GM12865 (cell line): ENCODE results near the gene LARGE2.
A peak's percentile ranks its signal among the peaks of the same experiment; 100 is the strongest.

Experiments used
- DNase-seq: peaks from one replicate; pipeline ENCODE4 v3.0.0; 2010; ENCODE audit warnings: low read depth
- H3K4me3 ChIP-seq: 2 replicates; pipeline ENCODE4 v1.5.1; 2011; ENCODE audit warnings: mild to moderate bottlenecking, low read depth, low read length, control low read depth
- TF ChIP-seq, protein P1 (sequence below): IDR thresholded peaks from 2 replicates; pipeline ENCODE4 v1.5.1; 2011; ENCODE audit warnings: low read length, control low read depth, low read depth, inconsistent platforms; ENCODE audit not compliant: insufficient read depth; ENCODE audit errors: missing control alignments

LARGE2 gene

DNA sequence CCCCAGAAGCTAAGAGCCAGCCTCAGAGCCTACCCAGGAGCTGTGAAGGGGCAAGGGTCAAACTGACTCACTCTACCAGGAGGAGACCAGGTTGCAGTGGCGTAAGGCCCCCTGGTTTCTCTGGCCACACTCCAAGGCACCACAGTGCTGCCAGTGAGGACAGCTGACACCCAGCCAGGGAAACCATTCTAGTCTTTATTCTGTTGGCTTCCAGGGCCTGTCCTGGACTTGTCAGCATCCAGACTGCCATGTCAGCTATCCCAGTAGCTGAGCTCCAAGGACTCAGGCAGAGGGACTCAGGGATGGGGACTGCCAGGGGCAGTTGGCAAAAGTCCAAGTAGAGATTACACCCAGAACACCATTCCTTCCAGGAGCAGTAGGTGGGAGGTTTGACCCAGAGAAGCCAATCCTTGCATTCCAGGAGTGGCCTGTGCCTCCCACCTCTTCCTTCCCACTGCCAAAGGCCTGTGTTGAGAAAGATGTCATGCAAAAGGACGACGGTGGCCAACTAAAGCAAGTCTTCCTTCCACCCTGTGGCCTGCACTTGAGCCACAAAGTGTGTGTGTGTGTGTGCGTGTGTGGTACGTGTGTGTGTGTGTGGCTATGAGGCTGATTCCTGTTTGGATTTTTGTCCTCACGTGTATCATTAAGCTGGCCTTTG lies 40.6 kb upstream of the LARGE2 start:
- TF ChIP-seq, protein P1, sequence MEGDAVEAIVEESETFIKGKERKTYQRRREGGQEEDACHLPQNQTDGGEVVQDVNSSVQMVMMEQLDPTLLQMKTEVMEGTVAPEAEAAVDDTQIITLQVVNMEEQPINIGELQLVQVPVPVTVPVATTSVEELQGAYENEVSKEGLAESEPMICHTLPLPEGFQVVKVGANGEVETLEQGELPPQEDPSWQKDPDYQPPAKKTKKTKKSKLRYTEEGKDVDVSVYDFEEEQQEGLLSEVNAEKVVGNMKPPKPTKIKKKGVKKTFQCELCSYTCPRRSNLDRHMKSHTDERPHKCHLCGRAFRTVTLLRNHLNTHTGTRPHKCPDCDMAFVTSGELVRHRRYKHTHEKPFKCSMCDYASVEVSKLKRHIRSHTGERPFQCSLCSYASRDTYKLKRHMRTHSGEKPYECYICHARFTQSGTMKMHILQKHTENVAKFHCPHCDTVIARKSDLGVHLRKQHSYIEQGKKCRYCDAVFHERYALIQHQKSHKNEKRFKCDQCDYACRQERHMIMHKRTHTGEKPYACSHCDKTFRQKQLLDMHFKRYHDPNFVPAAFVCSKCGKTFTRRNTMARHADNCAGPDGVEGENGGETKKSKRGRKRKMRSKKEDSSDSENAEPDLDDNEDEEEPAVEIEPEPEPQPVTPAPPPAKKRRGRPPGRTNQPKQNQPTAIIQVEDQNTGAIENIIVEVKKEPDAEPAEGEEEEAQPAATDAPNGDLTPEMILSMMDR: no peak
- no peak for DNase-seq
- no peak overlapping the region for H3K4me3 ChIP-seq

DNA sequence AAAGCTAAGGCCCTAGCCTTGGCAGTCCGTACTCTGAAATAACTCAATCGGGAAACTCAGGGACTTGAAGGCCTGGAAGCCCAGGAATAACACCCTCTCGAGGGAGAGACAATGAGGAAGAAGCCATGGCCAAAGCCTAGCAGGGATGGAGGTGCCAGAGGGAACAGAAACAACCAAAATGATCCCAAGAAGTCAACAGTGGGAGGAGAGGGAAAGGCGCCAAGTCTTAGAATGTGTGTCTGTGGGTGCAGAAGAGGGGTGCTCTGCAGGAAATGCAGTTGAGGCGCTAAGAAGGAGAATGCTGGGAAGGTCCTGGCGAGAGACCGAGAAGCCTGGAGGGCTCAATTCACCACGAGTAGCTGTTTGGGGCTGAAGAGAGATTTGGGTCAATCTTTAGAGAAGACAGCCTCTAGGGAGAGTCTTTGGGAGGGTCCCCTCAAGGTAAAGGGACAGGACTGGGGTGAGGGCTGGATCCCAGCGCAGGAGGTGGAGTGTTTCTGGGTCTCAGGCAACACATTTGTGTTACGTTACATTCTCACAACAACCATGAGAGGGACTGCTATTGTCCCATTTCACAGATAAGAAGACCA lies 37.8 kb upstream of the LARGE2 start:
- TF ChIP-seq, protein P1: no peak
- no peak overlapping the region for H3K4me3 ChIP-seq
- no peak for DNase-seq

DNA sequence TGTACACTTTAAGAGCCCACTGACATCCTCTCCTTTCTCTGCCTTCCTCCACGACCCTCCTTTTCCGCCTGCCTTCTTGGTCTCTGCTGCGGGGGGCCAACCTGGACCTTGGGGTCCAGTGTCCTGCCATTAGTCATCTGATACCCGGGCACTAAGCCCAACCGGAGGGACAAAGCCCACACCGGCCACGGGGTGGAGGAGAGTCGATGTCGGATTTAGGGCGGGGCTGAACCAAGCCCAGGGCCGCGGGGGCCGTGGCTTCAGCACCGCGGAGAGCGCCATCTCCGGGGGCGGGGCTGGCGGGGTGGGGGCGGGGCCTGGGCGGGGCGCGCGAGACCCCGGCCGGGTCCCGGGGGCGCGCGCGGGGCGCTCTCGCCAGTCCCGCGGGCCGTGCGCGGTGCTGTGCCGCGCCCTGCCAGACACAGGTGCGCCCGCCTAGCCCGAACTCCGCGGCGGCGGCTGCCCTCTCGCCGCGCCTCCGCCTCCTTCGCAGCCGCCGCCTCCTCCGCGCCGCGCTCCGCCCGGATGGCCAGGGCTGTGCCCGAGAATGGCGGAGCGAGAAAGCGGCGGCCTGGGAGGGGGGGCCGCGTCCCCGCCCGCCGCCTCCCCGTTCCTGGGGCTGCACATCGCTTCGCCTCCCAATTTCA lies 37.1 kb upstream of the LARGE2 start, which contains the start of gene MAPK8IP1:
TSS of gene MAPK8IP1 (plus strand) at position 378 of the 647 bp plus-strand sequence. CDS start at position 548, 170 bp downstream.
- peak; percentile 53 for DNase-seq
- TF ChIP-seq, protein P1: no peak
- H3K4me3 ChIP-seq: no peak within 1 kb of the TSS

DNA sequence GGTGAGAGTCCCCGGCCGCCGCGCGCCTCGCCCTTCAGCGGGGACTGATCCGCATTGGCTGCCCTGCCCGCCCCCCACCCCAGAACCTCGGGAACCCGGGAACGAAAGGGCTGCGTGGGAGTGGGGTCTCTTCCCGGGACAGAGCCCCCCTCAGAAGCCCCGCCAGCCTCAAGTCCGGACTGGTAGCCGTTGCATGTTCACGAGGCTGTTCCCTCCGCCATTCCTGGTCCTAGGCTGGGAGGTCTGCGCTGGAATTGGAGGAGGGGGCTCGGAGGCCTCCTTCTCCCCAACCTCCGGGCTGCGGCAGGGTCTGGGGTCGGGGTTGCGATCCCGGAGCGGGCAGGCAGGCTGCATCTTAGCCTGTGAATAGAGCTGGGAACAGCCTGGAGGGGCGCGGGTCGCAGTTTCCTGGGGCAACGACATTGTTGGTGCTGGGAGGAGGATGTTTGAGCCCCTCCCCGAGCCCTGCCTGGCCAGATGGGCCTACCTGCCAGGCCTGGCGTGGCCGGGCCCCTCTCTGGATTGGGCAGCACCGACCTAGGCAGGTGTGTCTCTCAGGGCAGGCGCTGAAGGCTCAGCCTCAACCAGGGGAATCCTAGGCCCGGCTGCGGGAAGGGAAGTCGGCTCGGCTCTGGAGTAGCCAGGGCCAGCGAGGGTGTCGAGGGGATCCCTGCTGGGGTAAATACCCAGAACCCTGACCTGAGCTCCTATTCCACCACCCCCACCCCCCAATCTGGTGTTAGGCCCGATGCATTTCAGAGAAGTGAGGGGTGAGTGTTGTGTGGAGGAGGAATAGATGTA lies 36.3 kb upstream of the LARGE2 start:
- TF ChIP-seq, protein P1: no peak
- no peak for DNase-seq
- H3K4me3 ChIP-seq: no peak overlapping the region

DNA sequence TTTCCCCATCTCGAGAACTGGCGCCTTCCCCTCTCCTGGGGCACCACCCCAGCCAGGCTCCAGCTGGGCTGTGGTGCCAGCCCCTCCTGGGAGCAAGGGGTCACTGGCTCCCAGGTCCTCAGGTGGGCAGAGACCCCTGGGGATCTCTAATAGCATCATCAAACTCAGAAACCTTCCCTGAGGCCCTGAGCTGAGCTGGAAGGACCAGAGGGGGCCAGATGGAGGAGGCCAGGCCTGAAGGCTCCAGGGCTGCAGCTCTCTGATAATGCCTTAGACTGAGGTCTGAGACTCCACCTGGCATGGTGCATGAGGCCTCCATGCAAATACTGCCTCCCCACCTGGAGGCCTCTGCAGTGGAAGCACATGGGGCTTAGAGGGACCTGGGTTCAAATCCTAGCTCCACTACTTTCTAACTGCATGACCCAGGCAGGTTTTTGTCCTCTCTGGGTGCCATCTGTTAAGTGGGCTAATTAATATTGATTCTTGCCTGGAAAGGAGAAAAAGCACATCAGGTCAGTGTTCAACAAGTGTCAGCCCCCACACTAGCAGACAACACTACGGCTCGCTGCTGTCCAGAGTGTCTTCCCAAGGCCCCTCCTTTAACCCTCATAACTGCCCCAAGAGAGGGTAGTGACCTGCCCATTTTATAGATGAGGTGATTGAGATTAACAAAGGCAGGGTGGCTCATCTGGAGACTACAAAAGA lies 35.5 kb upstream of the LARGE2 start:
- TF ChIP-seq, protein P1: no peak
- no peak overlapping the region for H3K4me3 ChIP-seq
- DNase-seq: no peak

DNA sequence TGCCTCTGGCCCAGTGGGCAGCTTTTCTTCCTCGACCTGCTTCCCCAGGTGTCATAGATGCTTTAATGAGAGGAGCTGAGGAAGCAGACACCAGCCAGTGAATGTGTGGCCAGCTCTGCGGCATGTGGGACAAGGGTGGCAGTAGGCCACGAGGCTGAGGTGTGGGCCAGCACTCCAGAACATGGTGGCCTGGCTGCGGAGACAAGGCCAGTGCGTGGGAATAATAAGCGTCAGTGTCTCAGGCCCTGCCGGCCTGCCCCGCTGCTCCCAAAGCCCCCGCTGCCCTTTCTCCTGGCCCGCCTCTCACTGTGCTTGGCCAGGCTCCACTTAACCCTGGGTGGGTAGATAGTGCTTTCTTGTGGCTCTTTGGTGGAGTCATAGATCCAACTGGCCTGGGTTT lies 34.9 kb upstream of the LARGE2 start:
- TF ChIP-seq, protein P1: no peak
- no peak for DNase-seq
- H3K4me3 ChIP-seq: no peak overlapping the region
